HG02759 (cell line): ENCODE data around the gene ZW10.
"Not testable (repeated sequence)": the region's sequence is repeated elsewhere in the genome, so short reads cannot be mapped to it uniquely, and the experiment has no call there.

ENCODE experiments used
- ATAC-seq: cut with Tn5 transposase; IDR thresholded peaks from one replicate; pipeline ENCODE4 v1.9.1; 2021; ENCODE audit warnings: mild to moderate bottlenecking, moderate library complexity; ENCODE audit not compliant: unreplicated experiment

The ZW10 gene

DNA sequence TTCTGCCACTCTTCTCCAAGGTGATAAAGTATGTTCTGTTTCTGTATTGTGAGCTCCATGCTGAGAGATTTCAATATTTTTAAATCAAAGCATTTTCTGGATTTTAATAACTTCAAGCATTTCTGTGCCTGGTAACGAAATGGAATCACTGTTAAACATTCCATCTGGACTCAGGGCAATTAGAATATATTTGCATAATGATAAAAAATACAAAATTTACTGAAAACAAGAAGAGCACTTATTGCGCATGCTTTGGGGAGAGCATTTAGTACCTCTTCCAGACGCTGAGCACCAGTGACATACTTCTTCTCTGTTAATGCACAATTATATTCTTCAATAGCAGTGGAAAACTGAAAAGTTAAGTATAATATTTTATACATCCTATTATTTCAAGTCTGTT is 13.3 kb downstream of the ZW10 start:
- ATAC-seq: no peak

GRCh38 chr11:113752932-113753331 is 20.6 kb downstream of the ZW10 start:
- no peak for ATAC-seq

- no peak for ATAC-seq
These were observed 37.2 kb downstream of the ZW10 start for GRCh38 chr11:113736323-113736722.

DNA sequence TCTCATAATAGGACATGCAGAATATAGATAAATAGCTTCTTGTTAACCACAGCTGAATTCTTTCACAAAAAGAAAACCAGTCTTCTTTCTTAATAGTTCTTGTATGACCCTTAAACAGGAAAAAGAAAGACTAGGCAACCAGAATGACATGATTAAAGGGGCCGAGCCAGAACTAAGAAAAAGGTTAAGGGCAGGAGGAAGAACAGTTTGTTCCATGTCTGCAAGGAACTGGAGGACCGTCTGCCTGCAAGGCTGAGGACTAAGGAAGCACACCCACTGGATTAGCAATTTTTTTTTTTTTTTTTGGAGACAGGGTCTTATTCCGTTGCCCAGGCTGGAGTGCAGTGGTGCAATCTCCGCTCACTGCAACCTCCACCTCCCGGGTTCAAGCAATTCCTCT is 41.4 kb downstream of the ZW10 start:
- ATAC-seq: no peak

DNA sequence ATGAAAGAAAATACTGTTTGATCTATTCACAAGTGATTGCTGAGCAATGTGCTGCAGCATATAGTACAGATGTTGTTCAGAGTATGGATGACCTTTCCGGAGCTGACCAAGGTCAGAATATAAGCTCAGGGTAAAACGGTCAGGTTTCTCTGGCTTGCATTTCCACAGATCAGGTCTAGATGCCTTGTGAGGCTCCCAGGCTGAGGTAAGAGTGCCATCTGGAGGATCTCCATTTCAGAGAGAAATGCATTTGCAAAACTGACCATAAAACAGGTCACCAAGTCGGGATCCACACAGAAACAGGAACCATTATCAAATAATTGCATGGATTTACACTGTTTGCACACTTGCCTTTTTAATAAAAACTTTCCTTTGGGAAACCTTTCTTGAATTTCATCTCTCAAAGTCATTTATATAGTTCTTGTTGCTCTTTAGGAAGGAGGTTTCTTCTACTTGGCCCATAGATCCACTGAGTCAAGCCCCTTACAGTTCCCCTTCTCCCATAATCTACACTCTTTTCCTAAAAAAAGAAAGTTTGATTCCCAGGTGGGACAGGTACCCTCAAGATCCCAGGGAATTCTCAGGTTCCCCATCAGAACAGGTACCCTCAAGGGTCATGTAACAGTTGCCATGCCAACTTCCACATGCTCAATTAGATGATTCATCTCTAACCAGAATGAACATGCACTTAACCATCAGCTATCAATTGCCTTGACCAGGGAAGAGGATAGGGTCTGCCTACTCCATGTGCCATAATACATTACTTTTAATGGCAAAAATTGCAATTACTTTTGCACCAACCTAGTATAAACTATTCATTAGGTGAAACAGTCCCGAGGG is 42.4 kb downstream of the ZW10 start:
- ATAC-seq: no peak

DNA sequence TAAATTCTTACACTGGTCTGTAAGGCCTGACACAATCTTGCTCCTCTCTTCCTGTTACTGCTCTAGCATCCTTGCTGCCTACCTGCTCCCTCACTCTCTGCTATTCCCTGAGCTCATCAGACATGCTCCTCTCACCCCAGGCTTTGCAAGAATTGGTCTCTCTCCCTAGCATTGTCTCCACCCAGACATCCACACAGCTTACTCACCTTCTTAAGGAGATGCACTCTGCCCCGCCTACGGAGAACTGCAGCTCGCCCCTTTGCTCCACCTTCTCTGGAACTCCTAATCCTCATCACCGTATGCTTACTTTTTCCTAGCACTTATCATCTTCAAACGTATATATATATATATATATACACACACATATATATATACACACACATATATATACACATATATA is 44.0 kb downstream of the ZW10 start:
- ATAC-seq: no peak

DNA sequence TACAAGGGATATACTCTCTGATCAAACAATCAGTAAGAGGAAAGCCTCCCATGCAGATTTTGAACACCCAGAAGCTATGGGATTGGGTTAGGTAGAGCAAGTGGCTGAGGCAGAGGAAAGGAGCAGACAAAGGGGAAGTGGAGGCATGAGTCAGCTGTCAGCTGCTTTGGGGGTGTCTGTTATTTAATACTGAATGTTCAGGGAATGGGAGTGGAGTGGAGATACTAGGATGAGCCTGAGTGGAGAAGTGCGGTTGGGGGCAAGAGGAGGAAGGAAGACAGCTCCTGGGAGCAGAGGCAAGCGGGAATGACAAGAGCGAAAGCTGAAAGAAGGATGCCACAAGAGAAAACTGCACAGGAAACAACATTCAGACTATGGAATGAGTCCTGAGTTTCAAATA is 44.7 kb downstream of the ZW10 start:
- no peak for ATAC-seq

GRCh38 chr11:113725913-113726312 is 47.6 kb downstream of the ZW10 start:
- ATAC-seq: no peak

- no peak for ATAC-seq
These were observed 48.1 kb downstream of the ZW10 start for GRCh38 chr11:113725407-113725806.

DNA sequence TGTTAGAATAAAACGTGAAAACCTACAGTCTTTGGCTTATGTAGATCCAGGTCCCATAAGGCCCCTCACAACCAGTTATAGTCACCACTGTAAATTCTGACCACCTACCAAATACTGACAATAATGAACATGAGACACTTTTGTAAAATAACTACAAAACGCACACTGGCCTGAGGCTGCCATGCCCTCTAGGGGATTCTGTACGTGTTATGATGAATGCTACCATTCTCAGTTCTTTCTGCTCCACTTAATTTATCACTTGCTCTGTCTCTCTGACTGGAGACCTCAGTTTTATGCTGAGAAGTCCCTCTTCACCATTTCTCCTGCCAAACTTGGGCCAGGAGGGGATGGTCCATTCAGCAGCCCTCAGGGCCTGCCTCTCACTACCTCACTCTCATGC is 48.7 kb downstream of the ZW10 start:
- ATAC-seq: no peak

DNA sequence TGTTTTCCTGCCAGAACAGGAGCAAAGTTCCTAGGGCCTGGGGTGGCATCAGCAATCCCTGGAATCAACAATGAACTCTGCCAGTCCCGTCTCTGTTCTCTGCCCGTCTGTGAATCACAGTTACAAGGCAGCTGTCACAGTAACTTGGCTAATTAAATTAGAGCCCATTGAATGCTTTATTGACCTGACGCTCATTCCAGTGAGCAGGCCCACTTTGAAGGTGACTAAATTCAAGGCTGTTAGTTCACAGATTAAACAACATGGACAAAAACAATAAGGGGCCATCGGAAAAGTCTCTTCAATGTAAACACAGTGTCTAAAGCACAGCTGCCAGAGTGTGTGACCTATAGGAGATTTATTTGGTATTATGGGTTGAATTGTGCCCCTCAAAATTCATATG is 49.7 kb downstream of the ZW10 start:
- no peak for ATAC-seq

- ATAC-seq: no peak
These were observed 50.6 kb downstream of the ZW10 start for GRCh38 chr11:113722934-113723333.

DNA sequence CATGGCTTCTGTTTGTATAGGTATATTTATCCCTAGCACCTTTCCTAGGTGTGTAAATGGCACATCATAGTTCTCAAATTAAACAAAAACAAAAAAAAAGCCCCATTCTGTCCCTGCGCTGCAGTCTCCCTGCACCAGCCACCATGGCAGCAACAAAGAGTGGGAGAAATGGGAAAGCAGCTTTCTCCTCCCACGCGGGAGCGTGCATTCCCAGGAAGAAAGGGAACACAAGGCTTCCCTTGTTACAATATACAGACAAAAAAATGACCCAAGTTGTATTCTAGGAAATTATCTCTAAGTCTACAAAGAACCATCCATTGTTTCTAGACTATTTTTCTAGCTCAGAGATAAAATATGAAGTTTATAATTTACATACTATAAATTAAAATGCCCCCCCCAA is 51.3 kb downstream of the ZW10 start:
- ATAC-seq: no peak

- ATAC-seq: no peak
These were observed 51.9 kb downstream of the ZW10 start for GRCh38 chr11:113721462-113722066.

DNA sequence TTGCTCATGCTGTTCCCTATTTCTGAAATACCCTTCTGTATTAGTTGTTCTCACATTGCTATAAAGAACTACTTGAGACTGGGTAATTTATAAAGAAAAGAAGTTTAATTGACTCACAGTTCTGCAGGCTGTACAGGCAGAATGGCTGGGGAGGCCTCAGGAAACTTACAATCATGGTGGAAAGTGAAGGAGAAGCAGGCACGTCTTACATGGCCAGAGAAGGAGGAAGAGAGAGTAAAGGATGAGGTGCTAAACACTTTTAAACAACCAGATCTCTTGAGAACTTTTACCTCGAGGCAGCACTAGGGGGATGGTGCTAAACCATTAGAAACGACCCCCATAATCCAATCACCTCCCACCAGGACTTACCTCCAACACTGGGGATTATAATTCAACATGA is 53.0 kb downstream of the ZW10 start:
- not testable (repeated sequence) for ATAC-seq

DNA sequence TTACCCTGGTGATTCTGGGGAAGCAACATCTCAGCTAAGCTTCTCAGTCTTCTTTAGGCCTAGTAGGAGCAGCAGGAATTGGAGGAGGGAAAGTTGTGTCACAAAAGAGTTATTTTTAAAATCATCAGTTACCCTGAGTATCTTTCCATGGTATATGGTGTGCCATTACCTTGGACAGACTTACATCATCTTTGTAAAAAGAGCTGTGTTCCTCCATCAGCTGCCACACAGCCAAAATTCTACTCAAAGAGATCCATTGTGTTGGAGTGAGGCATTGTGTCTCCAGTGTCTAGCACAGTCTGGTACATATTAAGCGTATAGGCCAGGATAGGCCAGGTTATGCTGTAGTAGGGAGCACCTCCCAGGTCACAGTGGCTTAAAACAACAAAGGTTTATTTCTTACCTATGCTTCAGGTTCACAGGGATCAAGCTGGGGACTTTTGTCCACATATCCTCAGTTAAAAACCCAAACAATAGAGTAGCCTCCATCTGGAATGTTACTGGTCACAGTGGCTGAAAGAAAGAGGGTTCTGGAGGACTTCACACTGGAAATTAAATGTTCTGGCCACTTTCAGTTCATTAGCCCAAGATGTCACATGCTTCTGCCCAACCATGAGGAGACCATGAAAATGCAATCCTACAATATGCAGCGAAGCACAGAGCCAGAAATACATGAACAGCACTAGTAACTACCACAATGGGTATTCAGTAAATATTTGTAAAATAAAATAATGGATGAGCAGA is 57.4 kb downstream of the ZW10 start:
- ATAC-seq: no peak

DNA sequence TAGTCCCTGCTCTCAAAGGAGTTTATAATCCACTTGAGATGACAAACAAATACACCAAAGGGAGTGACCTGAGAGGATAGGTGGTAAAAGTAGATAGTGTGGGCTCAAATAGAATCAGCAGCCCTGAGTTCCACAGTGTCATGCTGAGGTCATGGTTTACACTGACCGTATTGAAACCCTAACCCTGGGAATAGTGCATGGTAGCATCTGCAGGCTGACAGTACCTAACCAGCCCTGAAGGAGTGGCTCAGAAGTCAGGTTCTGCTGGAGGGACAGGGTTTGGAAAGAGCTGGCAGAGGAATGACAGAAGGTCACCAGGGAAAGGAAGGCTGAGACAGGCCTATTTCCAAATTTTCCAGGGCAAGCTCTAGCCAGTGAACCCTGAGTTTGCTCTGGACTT is 58.2 kb downstream of the ZW10 start:
- no peak for ATAC-seq

GRCh38 chr11:113710989-113711388 is 62.5 kb downstream of the ZW10 start:
- no peak for ATAC-seq

DNA sequence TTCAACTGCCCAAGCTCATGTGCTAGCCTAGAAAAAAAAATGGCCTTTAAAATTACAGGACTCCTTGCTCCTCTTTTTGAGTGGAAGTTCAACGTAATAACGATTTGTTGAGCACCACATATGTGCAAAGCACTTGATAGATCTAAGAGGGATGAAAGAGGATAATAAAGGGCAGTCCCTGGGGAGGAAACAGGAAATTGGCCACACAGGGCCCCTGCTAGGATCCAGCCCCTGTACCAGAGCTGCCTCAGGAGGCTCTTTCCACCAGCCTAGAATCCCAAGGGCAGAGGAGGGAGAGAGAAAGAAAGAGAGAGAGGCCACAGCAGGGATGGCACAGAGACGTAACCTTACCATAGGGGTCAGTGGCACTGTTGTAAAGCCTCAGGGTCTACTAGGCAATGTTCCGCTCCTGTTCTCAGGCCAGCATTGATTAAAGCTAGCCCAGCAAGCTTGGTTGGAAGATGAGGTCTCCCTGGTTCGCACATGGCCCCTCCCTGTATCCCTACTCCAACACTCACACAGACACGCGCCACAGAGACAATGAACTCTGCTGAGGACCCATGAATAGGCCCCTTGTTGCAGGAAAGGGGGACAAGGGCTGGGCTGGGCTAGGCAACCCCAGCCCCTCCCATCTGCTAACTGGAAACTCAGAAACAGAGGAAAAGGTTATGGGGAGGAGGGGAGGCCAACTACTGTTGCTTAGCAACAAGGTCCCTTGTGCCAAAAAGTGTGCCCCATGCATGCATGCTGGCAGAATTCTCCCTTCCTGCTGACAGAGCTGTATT is 67.4 kb downstream of the ZW10 start, which contains the start of gene TMPRSS5:
Gene TMPRSS5 (minus strand): TSS at position 438 of the 785 bp plus-strand sequence. CDS start 84 bp downstream, at position 354.
- no peak for ATAC-seq

- not testable (repeated sequence) for ATAC-seq
These were observed 69.9 kb downstream of the ZW10 start for GRCh38 chr11:113703551-113703950.

GRCh38 chr11:113701491-113701890 is 72.0 kb downstream of the ZW10 start:
- no peak for ATAC-seq
